Loucy (cell line): ENCODE data around the gene OR56A5.

ENCODE experiments used
- CTCF ChIP-seq: fragments of 200-600 bp; sonication (generic); conservative IDR thresholded peaks from 2 replicates; pipeline ENCODE4 v1.5.1; 2014; ENCODE audit warnings: mild to moderate bottlenecking, antibody characterized with exemption, low read length
- EZH2phosphoT487 ChIP-seq: fragments of 200-600 bp; IDR thresholded peaks from 2 replicates; pipeline ENCODE4 v1.6.1; 2018; ENCODE audit warnings: antibody characterized with exemption, mild to moderate bottlenecking, moderate library complexity, borderline replicate concordance

GRCh38 chr11:5955586-5955985 is 12.7 kb downstream of the OR56A5 start:
- TF ChIP-seq CTCF: no peak
- TF ChIP-seq EZH2phosphoT487: no peak
